Chondrocyte (in vitro differentiated cells): ENCODE data around the gene CSPG4. TPM values are rescaled to one million over a fixed set of nuclear protein-coding genes. Genes with fewer than 3 reads are reported as not detected.
"Not testable (repeated sequence)": the region's sequence is repeated elsewhere in the genome, so short reads cannot be mapped to it uniquely, and the experiment has no call there.

ENCODE experiments used
- DNase-seq: peaks from one replicate; pipeline ENCODE4 v3.0.0; 2021; ENCODE audit warnings: mixed read lengths, low spot score
- H3K27ac Mint-ChIP-seq: one replicate; pipeline ENCODE4 v1.8.0; 2021; ENCODE audit warnings: mild to moderate bottlenecking, moderate library complexity, mixed read lengths; ENCODE audit not compliant: unreplicated experiment
- H3K27me3 Mint-ChIP-seq: 2 replicates; pipeline ENCODE4 v1.8.0; 2021; ENCODE audit warnings: low read depth, mixed read lengths
- H3K36me3 Mint-ChIP-seq: 2 replicates; pipeline ENCODE4 v1.8.0; 2021; ENCODE audit warnings: low read depth, mixed read lengths
- H3K4me1 Mint-ChIP-seq: 2 replicates; pipeline ENCODE4 v1.8.0; 2021; ENCODE audit warnings: low read depth, mild to moderate bottlenecking, mixed read lengths
- H3K4me3 Mint-ChIP-seq: one replicate; pipeline ENCODE4 v1.8.0; 2021; ENCODE audit warnings: mild to moderate bottlenecking, moderate library complexity, mixed read lengths; ENCODE audit not compliant: unreplicated experiment
- H3K9me3 Mint-ChIP-seq: 2 replicates; pipeline ENCODE4 v1.8.0; 2021; ENCODE audit warnings: low read depth, mixed read lengths
- total RNA-seq: library from RNA; stranded (reverse); gene quantifications from 3 replicates; pipeline ENCODE4 v1.2.1, GENCODE V29; 2021
- TF ChIP-seq, protein P1 (sequence below): fragments of 200-600 bp; sonication (generic); IDR thresholded peaks from 2 replicates; pipeline ENCODE4 v1.5.0; 2021; ENCODE audit warnings: antibody characterized with exemption, mild to moderate bottlenecking, moderate library complexity

CSPG4 gene
- total RNA-seq, 1 donor from 2014 or later = 595 TPM

- DNase-seq = peak; percentile 54
- H3K4me3 Mint-ChIP-seq = peak overlapping the region; percentile 21
- TF ChIP-seq, protein P1, sequence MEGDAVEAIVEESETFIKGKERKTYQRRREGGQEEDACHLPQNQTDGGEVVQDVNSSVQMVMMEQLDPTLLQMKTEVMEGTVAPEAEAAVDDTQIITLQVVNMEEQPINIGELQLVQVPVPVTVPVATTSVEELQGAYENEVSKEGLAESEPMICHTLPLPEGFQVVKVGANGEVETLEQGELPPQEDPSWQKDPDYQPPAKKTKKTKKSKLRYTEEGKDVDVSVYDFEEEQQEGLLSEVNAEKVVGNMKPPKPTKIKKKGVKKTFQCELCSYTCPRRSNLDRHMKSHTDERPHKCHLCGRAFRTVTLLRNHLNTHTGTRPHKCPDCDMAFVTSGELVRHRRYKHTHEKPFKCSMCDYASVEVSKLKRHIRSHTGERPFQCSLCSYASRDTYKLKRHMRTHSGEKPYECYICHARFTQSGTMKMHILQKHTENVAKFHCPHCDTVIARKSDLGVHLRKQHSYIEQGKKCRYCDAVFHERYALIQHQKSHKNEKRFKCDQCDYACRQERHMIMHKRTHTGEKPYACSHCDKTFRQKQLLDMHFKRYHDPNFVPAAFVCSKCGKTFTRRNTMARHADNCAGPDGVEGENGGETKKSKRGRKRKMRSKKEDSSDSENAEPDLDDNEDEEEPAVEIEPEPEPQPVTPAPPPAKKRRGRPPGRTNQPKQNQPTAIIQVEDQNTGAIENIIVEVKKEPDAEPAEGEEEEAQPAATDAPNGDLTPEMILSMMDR = no peak
- peaks cover 75% of the 10 kb centered on the region for H3K4me1 Mint-ChIP-seq
- H3K9me3 Mint-ChIP-seq = no peaks in the 10 kb centered on the region
- peak overlapping the region; percentile 94 for H3K27ac Mint-ChIP-seq
- no peaks in the 10 kb centered on the region for H3K27me3 Mint-ChIP-seq
- peaks cover 23% of the 10 kb centered on the region for H3K36me3 Mint-ChIP-seq
These were observed 6.6 kb downstream of the CSPG4 start for GRCh38 chr15:75705854-75706681.

DNA sequence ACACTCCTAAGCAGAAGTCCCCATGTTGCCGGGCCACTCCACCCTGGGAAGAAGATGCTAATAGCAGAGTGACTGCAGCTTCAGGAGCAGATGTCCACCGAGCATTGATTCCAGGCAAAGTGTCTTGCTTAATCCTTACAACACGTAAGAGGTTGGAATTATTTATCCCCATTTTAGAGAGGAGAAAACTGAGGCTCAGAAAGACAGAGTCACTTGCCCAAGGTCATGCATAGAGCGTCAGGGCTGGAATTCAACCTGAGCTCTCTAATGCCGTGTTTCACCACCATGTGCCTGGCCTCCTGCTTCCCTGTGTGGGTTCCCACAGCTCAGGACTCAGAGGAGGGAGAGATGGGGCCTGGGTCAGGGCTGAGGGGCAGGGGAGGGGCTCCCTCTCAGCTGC is 7.3 kb downstream of the CSPG4 start:
- peaks cover 81% of the 10 kb centered on the region for H3K4me1 Mint-ChIP-seq
- peak overlapping the region; percentile 21 for H3K4me3 Mint-ChIP-seq
- H3K27ac Mint-ChIP-seq = peak overlapping the region; percentile 94

DNA sequence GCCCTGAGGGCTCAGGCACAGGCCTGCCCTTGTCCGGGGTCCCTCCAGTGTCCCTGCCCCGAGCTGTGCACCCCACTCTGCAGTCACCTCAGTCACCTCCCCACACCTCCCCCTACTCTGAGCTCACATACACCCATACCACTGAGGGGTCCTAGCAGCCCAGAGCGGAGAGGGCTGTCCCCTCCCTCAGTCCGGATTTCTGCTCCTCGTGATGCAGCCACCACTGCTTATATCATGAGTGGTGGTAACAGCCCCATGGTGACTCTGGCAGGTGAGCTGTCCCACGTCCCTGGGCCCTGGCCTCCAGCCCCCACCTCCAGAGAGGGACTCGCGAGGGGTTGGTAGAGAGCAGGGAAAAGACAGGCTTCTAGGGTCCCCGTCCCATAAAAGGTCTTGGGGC is 8.0 kb downstream of the CSPG4 start:
- TF ChIP-seq, protein P1 = no peak
- Mint-ChIP-seq H3K36me3 (peaks cover 20% of the 10 kb centered on the region), H3K27ac (peak overlapping the region; percentile 94), H3K4me3 (no peak overlapping the region), H3K4me1 (peaks cover 84% of the 10 kb centered on the region), H3K27me3 (no peaks in the 10 kb centered on the region), H3K9me3 (no peaks in the 10 kb centered on the region)
- DNase-seq = no peak

More for the DNA sequence above, 7.3 kb downstream of the CSPG4 start:
- not testable (repeated sequence) for H3K27me3 Mint-ChIP-seq, DNase-seq, H3K9me3 Mint-ChIP-seq
- peaks cover 23% of the 10 kb centered on the region for H3K36me3 Mint-ChIP-seq

- Mint-ChIP-seq H3K4me1 (peaks cover 85% of the 10 kb centered on the region), H3K4me3 (no peak overlapping the region), H3K9me3 (no peaks in the 10 kb centered on the region), H3K27me3 (no peaks in the 10 kb centered on the region), H3K27ac (peak overlapping the region; percentile 94), H3K36me3 (peaks cover 20% of the 10 kb centered on the region)
- TF ChIP-seq, protein P1 = no peak
- DNase-seq = no peak
These were observed 8.4 kb downstream of the CSPG4 start for GRCh38 chr15:75704263-75704615.

- not testable (repeated sequence) for H3K27me3 Mint-ChIP-seq, DNase-seq, H3K9me3 Mint-ChIP-seq
- H3K4me3 Mint-ChIP-seq = peak overlapping the region; percentile 9
- H3K36me3 Mint-ChIP-seq = peaks cover 17% of the 10 kb centered on the region
- peaks cover 85% of the 10 kb centered on the region for H3K4me1 Mint-ChIP-seq
- H3K27ac Mint-ChIP-seq = peak overlapping the region; percentile 94
These were observed 9.0 kb downstream of the CSPG4 start for GRCh38 chr15:75703440-75704262.

DNA sequence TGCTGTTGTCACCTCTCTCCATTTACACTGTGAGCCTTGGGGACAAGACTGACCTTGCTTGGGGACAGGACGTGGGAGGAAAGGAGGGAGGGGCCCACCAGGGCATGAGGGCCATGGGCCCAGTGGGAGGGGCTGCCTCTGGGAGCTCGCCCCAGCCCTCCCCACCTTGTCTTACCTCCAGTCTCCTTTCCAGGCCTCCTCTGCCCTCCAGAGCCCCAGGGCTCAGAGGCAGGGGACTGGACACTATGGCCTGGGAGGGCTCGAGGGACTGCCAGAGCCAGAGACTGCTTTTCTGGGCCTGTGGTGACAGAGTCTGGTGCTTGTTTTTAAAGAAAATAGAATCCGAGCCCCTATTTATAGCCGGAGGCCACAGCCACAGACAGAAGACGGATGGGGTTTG is 10.2 kb downstream of the CSPG4 start:
- Mint-ChIP-seq H3K27me3 (no peaks in the 10 kb centered on the region), H3K9me3 (no peaks in the 10 kb centered on the region), H3K4me1 (peaks cover 90% of the 10 kb centered on the region), H3K4me3 (peak overlapping the region; percentile 5), H3K27ac (peak overlapping the region; percentile 84), H3K36me3 (peaks cover 16% of the 10 kb centered on the region)
- TF ChIP-seq, protein P1 = no peak
- DNase-seq = no peak

GRCh38 chr15:75701071-75702003 is 11.3 kb downstream of the CSPG4 start:
- H3K9me3 Mint-ChIP-seq, H3K27me3 Mint-ChIP-seq, DNase-seq: not testable (repeated sequence)
- peak overlapping the region; percentile 84 for H3K27ac Mint-ChIP-seq
- H3K4me1 Mint-ChIP-seq = peaks cover 90% of the 10 kb centered on the region
- peaks cover 12% of the 10 kb centered on the region for H3K36me3 Mint-ChIP-seq
- H3K4me3 Mint-ChIP-seq = peak overlapping the region; percentile 5
